HEK293T (cell line): ENCODE results near the gene ABCG4.

Experiments
- BHLHE40 ChIP-seq: fragments of 450-650 bp; IDR thresholded peaks from 2 replicates; pipeline ENCODE4 v1.6.1; 2016; ENCODE audit warnings: mild to moderate bottlenecking, moderate library complexity, borderline replicate concordance
- ELF4 ChIP-seq: fragments of 450-650 bp; IDR thresholded peaks from 2 replicates; pipeline ENCODE4 v1.6.1; 2017; ENCODE audit warnings: antibody characterized with exemption
- FOXK2 ChIP-seq: fragments of 450-650 bp; IDR thresholded peaks from 2 replicates; pipeline ENCODE4 v1.6.1; 2016; ENCODE audit warnings: mild to moderate bottlenecking
- HDGF ChIP-seq: fragments of 450-650 bp; IDR thresholded peaks from 2 replicates; pipeline ENCODE4 v1.6.1; 2017; ENCODE audit warnings: antibody characterized with exemption, borderline replicate concordance
- L3MBTL2 ChIP-seq: fragments of 450-650 bp; conservative IDR thresholded peaks from 2 replicates; pipeline ENCODE4 v1.6.1; 2016; ENCODE audit warnings: mild to moderate bottlenecking
- NFRKB ChIP-seq: fragments of 450-650 bp; IDR thresholded peaks from 2 replicates; pipeline ENCODE4 v1.6.1; 2016; ENCODE audit warnings: mild to moderate bottlenecking, moderate library complexity
- SP1 ChIP-seq: fragments of 450-650 bp; IDR thresholded peaks from 2 replicates; pipeline ENCODE4 v1.6.1; 2017
- SUZ12 ChIP-seq: fragments of 450-650 bp; IDR thresholded peaks from 2 replicates; pipeline ENCODE4 v1.6.1; 2016; ENCODE audit warnings: mild to moderate bottlenecking

- TF ChIP-seq SUZ12 (no peak), L3MBTL2 (no peak), SP1 (no peak), ELF4 (no peak), BHLHE40 (no peak), FOXK2 (no peak), HDGF (no peak), NFRKB (no peak)
Measured at GRCh38 chr11:119175493-119176077, 26.7 kb downstream of the ABCG4 start.
